GM12864 (cell line): ENCODE results near the gene BET1.

Source experiments
- DNase-seq: peaks from one replicate; pipeline ENCODE4 v3.0.0-alpha.2; 2011; ENCODE audit warnings: low read depth
- H3K4me3 ChIP-seq: 2 replicates; pipeline ENCODE4 v1.5.1; 2011; ENCODE audit warnings: mild to moderate bottlenecking, low read depth, low read length, control low read depth
- TF ChIP-seq, protein P1 (sequence below): IDR thresholded peaks from 2 replicates; pipeline ENCODE4 v1.5.1; 2011; ENCODE audit warnings: low read depth, mild to moderate bottlenecking, moderate library complexity, low read length, control low read depth, inconsistent platforms; ENCODE audit errors: missing control alignments

BET1 gene

DNA sequence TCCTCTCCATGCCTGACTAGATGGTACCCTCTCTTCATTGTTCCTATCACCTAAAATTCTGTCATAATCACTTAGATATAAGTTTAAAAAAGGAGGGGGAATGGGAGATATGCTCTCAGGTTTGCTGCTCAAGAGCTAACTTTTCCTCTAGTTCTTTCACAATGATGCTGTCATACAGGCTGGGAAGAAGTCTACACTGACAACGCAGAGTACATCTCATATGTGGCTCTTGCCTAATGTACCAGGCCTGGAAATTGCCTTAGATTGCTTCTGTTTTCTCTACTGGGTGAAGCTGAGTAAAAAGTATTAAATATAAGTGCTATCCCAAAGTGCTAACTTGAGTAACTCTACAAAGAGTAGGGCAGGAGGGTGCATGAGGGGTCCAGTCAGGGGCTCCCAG lies 43.8 kb upstream of the BET1 start:
- TF ChIP-seq, protein P1, sequence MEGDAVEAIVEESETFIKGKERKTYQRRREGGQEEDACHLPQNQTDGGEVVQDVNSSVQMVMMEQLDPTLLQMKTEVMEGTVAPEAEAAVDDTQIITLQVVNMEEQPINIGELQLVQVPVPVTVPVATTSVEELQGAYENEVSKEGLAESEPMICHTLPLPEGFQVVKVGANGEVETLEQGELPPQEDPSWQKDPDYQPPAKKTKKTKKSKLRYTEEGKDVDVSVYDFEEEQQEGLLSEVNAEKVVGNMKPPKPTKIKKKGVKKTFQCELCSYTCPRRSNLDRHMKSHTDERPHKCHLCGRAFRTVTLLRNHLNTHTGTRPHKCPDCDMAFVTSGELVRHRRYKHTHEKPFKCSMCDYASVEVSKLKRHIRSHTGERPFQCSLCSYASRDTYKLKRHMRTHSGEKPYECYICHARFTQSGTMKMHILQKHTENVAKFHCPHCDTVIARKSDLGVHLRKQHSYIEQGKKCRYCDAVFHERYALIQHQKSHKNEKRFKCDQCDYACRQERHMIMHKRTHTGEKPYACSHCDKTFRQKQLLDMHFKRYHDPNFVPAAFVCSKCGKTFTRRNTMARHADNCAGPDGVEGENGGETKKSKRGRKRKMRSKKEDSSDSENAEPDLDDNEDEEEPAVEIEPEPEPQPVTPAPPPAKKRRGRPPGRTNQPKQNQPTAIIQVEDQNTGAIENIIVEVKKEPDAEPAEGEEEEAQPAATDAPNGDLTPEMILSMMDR, result no peak
- no peak for DNase-seq

DNA sequence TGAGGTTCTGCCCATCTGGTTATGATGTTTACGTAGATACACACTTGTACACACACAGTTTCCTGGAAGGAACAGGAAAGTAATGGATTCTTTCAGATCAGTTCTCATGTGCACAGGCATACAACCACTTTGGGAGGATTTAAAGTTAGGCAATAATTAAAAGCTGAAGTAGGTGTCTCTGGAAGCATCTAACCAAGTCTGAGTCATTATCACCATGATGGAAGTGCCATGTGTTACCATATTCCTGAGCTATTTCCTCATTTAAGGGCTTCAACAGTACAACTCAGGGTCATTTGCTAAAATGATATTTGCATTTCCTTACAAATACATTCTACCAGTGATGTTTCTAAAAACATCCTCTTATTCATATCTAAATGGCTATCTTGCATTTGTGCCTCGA lies 41.4 kb upstream of the BET1 start:
- DNase-seq, result no peak

More for the DNA sequence above, 43.8 kb upstream of the BET1 start:
- H3K4me3 ChIP-seq, result no peak overlapping the region

DNA sequence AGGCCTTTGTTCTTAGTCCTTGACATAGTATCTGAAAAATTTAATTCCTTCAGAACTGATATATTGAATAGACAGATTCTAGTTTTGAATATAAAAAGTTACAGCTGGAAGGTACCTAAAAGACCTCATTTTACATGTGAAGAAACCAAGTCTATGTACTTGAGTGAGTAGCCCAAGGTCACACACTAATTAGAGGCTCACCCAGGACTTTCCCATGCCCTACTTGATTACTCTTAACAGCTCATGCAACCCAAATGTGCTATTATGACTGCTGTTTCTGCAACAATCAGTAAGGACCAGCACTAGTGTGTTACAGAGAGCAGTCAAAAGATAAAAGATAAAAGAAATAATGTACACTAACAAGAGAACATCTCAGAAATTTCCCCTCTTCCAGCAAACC lies 40.7 kb upstream of the BET1 start:
- TF ChIP-seq, protein P1, result no peak
- no peak overlapping the region for H3K4me3 ChIP-seq
- DNase-seq, result no peak

More for the DNA sequence above, 41.4 kb upstream of the BET1 start:
- no peak overlapping the region for H3K4me3 ChIP-seq
- TF ChIP-seq, protein P1, result no peak

DNA sequence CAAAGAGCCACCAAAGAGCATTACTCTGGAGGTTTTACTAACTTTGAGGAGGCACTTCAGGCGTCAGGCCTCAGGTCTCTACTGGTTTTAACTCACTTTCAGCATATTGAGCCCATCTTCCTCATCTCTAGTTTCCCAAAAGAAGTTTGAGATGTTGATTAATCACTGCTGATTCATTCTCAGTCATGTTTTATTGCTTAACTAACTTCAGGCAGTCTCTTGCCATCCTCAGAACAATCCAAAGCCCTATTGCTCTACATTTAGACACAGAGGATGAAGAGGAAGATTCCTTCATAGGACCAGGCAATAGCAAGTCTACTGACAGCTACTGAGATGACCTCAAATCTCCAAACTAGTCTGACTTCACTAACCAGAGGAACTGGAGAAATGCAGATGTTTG lies 39.1 kb upstream of the BET1 start:
- TF ChIP-seq, protein P1, result no peak
- no peak for DNase-seq
- H3K4me3 ChIP-seq, result no peak overlapping the region

DNA sequence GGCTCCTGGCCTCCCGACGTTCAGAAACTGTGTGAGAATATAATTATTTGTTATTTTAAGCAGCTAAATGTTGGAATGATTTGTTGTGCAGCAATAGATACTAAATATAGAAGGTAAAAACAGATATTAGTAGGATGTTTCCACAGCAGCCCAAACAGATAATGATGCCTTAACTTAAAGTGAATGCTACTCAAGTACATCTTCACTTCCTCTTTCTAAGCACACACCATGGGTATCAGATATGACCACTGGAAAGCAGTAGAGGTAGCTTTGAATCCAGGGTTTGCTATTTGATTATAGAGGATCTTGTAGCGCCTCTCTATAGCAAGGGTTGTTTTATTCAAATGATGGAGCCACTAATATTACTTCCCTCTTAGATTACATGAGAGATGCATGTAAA lies 38.2 kb upstream of the BET1 start:
- DNase-seq, result no peak
- H3K4me3 ChIP-seq, result no peak overlapping the region
- TF ChIP-seq, protein P1, result no peak

DNA sequence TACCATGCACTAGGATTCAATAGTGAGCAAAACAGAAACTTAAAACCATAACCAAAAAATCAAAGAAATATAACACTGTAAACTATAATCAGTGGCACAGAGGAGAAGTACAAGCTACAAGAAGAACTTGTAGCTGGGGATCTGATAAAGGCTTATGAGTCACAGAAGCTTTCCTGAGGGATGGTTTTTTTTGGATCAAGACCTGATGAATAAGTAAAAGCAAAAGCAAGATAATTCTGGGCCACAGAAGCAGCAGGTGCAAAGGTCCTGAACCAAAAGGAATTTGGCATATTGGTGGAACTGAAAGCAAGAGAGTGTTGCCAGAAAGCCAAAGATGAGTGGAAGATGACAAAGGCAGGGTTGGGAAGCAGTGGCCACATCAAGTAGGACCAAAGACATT lies 37.4 kb upstream of the BET1 start:
- no peak for DNase-seq
- TF ChIP-seq, protein P1, result no peak
- H3K4me3 ChIP-seq, result no peak overlapping the region

DNA sequence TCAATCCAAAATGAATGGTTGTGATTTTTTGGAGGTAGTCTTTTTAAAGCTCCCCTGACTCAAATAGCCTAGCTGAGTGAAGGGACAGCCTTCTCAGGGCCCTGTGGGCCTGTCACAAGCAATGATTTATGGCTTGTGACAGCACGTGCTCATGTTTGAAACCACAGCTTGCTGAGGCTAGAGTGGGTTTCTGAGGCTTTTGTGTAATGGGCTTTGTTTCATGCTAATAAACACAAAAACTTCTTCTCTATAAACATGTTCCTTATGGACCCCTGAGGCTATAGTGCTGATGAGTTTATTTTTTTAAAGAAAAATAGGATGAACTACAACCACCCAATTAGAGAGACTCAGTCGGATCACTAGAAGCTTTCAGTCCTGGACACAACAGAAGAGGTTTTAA lies 36.1 kb upstream of the BET1 start:
- TF ChIP-seq, protein P1, result no peak

More for the DNA sequence above, 36.1 kb upstream of the BET1 start:
- DNase-seq, result no peak
- H3K4me3 ChIP-seq, result no peak overlapping the region
